ENCODE results near the gene ASCL4.

GRCh38 chr12:107794451-107794850 lies 19.9 kb downstream of the ASCL4 start:
- TF ChIP-seq, protein P1, sequence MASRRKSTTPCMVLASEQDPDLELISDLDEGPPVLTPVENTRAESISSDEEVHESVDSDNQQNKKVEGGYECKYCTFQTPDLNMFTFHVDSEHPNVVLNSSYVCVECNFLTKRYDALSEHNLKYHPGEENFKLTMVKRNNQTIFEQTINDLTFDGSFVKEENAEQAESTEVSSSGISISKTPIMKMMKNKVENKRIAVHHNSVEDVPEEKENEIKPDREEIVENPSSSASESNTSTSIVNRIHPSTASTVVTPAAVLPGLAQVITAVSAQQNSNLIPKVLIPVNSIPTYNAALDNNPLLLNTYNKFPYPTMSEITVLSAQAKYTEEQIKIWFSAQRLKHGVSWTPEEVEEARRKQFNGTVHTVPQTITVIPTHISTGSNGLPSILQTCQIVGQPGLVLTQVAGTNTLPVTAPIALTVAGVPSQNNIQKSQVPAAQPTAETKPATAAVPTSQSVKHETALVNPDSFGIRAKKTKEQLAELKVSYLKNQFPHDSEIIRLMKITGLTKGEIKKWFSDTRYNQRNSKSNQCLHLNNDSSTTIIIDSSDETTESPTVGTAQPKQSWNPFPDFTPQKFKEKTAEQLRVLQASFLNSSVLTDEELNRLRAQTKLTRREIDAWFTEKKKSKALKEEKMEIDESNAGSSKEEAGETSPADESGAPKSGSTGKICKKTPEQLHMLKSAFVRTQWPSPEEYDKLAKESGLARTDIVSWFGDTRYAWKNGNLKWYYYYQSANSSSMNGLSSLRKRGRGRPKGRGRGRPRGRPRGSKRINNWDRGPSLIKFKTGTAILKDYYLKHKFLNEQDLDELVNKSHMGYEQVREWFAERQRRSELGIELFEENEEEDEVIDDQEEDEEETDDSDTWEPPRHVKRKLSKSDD (conservative IDR thresholded peaks at IDR 0.05; ENCODE audit: low read length) = no peak
- TF ChIP-seq CTCF (IDR thresholded peaks at IDR 0.05 in 2 of 3, conservative IDR thresholded peaks at IDR 0.05 in 1 of 3; ENCODE audit: insufficient read depth in 2 of 3, low read depth in 1 of 3, low read length in 3 of 3) = no peak
- TF ChIP-seq, protein P2, sequence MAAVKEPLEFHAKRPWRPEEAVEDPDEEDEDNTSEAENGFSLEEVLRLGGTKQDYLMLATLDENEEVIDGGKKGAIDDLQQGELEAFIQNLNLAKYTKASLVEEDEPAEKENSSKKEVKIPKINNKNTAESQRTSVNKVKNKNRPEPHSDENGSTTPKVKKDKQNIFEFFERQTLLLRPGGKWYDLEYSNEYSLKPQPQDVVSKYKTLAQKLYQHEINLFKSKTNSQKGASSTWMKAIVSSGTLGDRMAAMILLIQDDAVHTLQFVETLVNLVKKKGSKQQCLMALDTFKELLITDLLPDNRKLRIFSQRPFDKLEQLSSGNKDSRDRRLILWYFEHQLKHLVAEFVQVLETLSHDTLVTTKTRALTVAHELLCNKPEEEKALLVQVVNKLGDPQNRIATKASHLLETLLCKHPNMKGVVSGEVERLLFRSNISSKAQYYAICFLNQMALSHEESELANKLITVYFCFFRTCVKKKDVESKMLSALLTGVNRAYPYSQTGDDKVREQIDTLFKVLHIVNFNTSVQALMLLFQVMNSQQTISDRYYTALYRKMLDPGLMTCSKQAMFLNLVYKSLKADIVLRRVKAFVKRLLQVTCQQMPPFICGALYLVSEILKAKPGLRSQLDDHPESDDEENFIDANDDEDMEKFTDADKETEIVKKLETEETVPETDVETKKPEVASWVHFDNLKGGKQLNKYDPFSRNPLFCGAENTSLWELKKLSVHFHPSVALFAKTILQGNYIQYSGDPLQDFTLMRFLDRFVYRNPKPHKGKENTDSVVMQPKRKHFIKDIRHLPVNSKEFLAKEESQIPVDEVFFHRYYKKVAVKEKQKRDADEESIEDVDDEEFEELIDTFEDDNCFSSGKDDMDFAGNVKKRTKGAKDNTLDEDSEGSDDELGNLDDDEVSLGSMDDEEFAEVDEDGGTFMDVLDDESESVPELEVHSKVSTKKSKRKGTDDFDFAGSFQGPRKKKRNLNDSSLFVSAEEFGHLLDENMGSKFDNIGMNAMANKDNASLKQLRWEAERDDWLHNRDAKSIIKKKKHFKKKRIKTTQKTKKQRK (IDR thresholded peaks at IDR 0.05; ENCODE audit: borderline replicate concordance, low read depth, low read length) = no peak
- no peak for TF ChIP-seq ELF1 (tag; IDR thresholded peaks at IDR 0.05)
- TF ChIP-seq POLR2A (conservative IDR thresholded peaks at IDR 0.05) = no peak
- TF ChIP-seq, protein P3, sequence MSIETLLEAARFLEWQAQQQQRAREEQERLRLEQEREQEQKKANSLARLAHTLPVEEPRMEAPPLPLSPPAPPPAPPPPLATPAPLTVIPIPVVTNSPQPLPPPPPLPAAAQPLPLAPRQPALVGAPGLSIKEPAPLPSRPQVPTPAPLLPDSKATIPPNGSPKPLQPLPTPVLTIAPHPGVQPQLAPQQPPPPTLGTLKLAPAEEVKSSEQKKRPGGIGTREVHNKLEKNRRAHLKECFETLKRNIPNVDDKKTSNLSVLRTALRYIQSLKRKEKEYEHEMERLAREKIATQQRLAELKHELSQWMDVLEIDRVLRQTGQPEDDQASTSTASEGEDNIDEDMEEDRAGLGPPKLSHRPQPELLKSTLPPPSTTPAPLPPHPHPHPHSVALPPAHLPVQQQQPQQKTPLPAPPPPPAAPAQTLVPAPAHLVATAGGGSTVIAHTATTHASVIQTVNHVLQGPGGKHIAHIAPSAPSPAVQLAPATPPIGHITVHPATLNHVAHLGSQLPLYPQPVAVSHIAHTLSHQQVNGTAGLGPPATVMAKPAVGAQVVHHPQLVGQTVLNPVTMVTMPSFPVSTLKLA (conservative IDR thresholded peaks at IDR 0.05) = no peak
- no peak for TF ChIP-seq FOXM1 (IDR thresholded peaks at IDR 0.05; ENCODE audit: low read depth)
- no peak for TF ChIP-seq FOXM1 (CRISPR knock-in tag; IDR thresholded peaks at IDR 0.05; ENCODE audit: low read depth)
- TF ChIP-seq CREB1 (IDR thresholded peaks at IDR 0.05) = no peak
- TF ChIP-seq CREB1 (CRISPR knock-in tag; IDR thresholded peaks at IDR 0.05) = no peak
- no peak for TF ChIP-seq EZH2 (IDR thresholded peaks at IDR 0.05; ENCODE audit: borderline replicate concordance, low read depth, low read length)
- no peak for TF ChIP-seq NR3C1 (CRISPR knock-in tag; IDR thresholded peaks at IDR 0.05)

Data from K562 (cell line).